Measurements from ENCODE around the gene SLC13A2. TPM values are rescaled to one million over a fixed set of nuclear protein-coding genes. Genes with fewer than 3 reads are reported as not detected.
"Not testable (repeated sequence)": the region's sequence is repeated elsewhere in the genome, so short reads cannot be mapped to it uniquely, and the experiment has no call there.

SLC13A2 gene
- not detected in 2 replicates for total RNA-seq (2014; rRNA removed; shearing (Covaris generic))

- DNase-seq (ENCODE audit: low spot score), result no peak
Measured at GRCh38 chr17:28473542-28473941, at the start of gene SLC13A2. SLC13A2 (plus strand) TSS chr17:28473644; CDS start chr17:28473713, 69 bp downstream.

- no peak for DNase-seq (ENCODE audit: low spot score)
Measured at GRCh38 chr17:28425206-28425605, 48.2 kb upstream of the SLC13A2 start.

- peak; percentile 38 for DNase-seq (ENCODE audit: low spot score)
Measured at GRCh38 chr17:28426081-28426519, 47.3 kb upstream of the SLC13A2 start.

- DNase-seq (ENCODE audit: low spot score), result no peak
Measured at GRCh38 chr17:28427371-28427770, 46.1 kb upstream of the SLC13A2 start.

GRCh38 chr17:28427982-28428381 is 45.5 kb upstream of the SLC13A2 start:
- DNase-seq (ENCODE audit: low spot score), result not testable (repeated sequence)

GRCh38 chr17:28433721-28434120 is 39.7 kb upstream of the SLC13A2 start:
- DNase-seq (ENCODE audit: low spot score), result no peak

- DNase-seq (ENCODE audit: low spot score), result not testable (repeated sequence)
Measured at GRCh38 chr17:28434326-28434725, 39.1 kb upstream of the SLC13A2 start.

GRCh38 chr17:28443901-28444638 is 29.4 kb upstream of the SLC13A2 start:
- DNase-seq (ENCODE audit: low spot score), result no peak

- peak; percentile 15 for DNase-seq (ENCODE audit: low spot score)
Measured at GRCh38 chr17:28446716-28447395, 26.6 kb upstream of the SLC13A2 start.

GRCh38 chr17:28447396-28447760 is 26.1 kb upstream of the SLC13A2 start:
- DNase-seq (ENCODE audit: low spot score), result no peak

GRCh38 chr17:28449859-28450258 is 23.6 kb upstream of the SLC13A2 start:
- no peak for DNase-seq (ENCODE audit: low spot score)

GRCh38 chr17:28457890-28458289 is 15.6 kb upstream of the SLC13A2 start:
- no peak for DNase-seq (ENCODE audit: low spot score)

- not testable (repeated sequence) for DNase-seq (ENCODE audit: low spot score)
Measured at GRCh38 chr17:28458881-28459280, 14.6 kb upstream of the SLC13A2 start.

GRCh38 chr17:28460901-28461300 is 12.5 kb upstream of the SLC13A2 start:
- no peak for DNase-seq (ENCODE audit: low spot score)

- DNase-seq (ENCODE audit: low spot score), result no peak
Measured at GRCh38 chr17:28466001-28466400, 7.4 kb upstream of the SLC13A2 start.

GRCh38 chr17:28466521-28467048 is 6.9 kb upstream of the SLC13A2 start:
- DNase-seq (ENCODE audit: low spot score), result no peak

- no peak for DNase-seq (ENCODE audit: low spot score)
Measured at GRCh38 chr17:28467456-28468025, 5.9 kb upstream of the SLC13A2 start.

GRCh38 chr17:28468033-28468735 is 5.3 kb upstream of the SLC13A2 start:
- not testable (repeated sequence) for DNase-seq (ENCODE audit: low spot score)

GRCh38 chr17:28468781-28469180 is 4.7 kb upstream of the SLC13A2 start:
- no peak for DNase-seq (ENCODE audit: low spot score)

- DNase-seq (ENCODE audit: low spot score), result no peak
Measured at GRCh38 chr17:28469376-28469775, 4.1 kb upstream of the SLC13A2 start.

- DNase-seq (ENCODE audit: low spot score), result no peak
Measured at GRCh38 chr17:28470266-28470913, 3.1 kb upstream of the SLC13A2 start.

All from HT-29 (cell line).